Heart left ventricle (tissue), 16 donors: ENCODE results near the gene MRPS21. TPM values are rescaled to one million over a fixed set of nuclear protein-coding genes. Genes with fewer than 3 reads are reported as not detected.

Source experiments
- ATAC-seq, 4 donors: fragments of 200-7000 bp; cut with Tn5 transposase; one replicate each; pipeline ENCODE4 v1.9.1; 2020 to 2022; ENCODE audit warnings: moderate library complexity in 4 of 4, mild to moderate bottlenecking in 3 of 4, moderate number of reproducible peaks in 1 of 4
- DNase-seq, 5 donors: peaks; one replicate each; pipeline ENCODE4 v3.0.0-alpha.2; 2020
- H3K27ac ChIP-seq, 12 donors: fragments of 200-600 bp; sonication (generic) in 4 of 12; one replicate each; pipeline versions ENCODE4 v1.5.0 to v1.8.0; 2016 to 2022; ENCODE audit warnings: mild to moderate bottlenecking in 2 of 12
- H3K27me3 ChIP-seq, 9 donors: fragments of 200-600 bp; sonication (generic) in 2 of 9; one replicate each; pipeline versions ENCODE4 v1.5.1 to v1.8.0; 2016 to 2022; ENCODE audit warnings: mild to moderate bottlenecking in 3 of 9
- H3K36me3 ChIP-seq, 9 donors: fragments of 200-600 bp; sonication (generic) in 2 of 9; one replicate each; pipeline versions ENCODE4 v1.5.0 to v1.8.0; 2018 to 2022; ENCODE audit warnings: mild to moderate bottlenecking in 2 of 9
- H3K4me1 ChIP-seq, 12 donors: fragments of 200-600 bp; sonication (generic) in 4 of 12; one replicate each; pipeline versions ENCODE4 v1.5.0 to v1.8.0; 2016 to 2022; ENCODE audit warnings: mild to moderate bottlenecking in 3 of 12
- H3K4me3 ChIP-seq, 12 donors: fragments of 200-600 bp; sonication (generic) in 4 of 12; one replicate each; pipeline versions ENCODE4 v1.5.0 to v1.8.0; 2017 to 2022; ENCODE audit warnings: mild to moderate bottlenecking in 9 of 12, moderate library complexity in 4 of 12
- H3K9me3 ChIP-seq, 12 donors: fragments of 200-600 bp; sonication (generic) in 4 of 12; one replicate each; pipeline versions ENCODE4 v1.5.0 to v1.8.0; 2016 to 2022; ENCODE audit warnings: mild to moderate bottlenecking in 1 of 12
- POLR2A ChIP-seq, 2 donors: fragments of 450-650 bp; IDR thresholded peaks; one replicate each; pipeline ENCODE4 v1.6.1; 2017; ENCODE audit warnings: antibody characterized with exemption in 2 of 2, mild to moderate bottlenecking in 2 of 2, moderate library complexity in 2 of 2
- WGBS, 4 donors: extraction: QIAGEN DNeasy Blood & Tissue Kit in 2 of 4; methylation state at CpG; one replicate each; pipeline versions ENCODE4 v1.1.5 to v1.1.7; 2013 to 2018; 5-methylcytosine and 5-hydroxymethylcytosine counted together
- intact Hi-C, 10 donors: fragments of 100-400 bp; cut with DNase I; formaldehyde crosslinking; loops; one replicate each; pipeline versions ENCODE4 v1.11.1 to v1.14.2; 2022
- polyA plus RNA-seq, 2 donors: library from polyadenylated mRNA; stranded (reverse); fragments of 200-250 nt; gene quantifications; one replicate each; pipeline ENCODE4 v1.2.3, GENCODE V29; 2013
- total RNA-seq, 9 donors: library from RNA; depleted of rRNA in 2 of 9; stranded (reverse); fragments of >200 nt in 2 of 9; fragmentation: NEBNext Ultra II Directional in 3 of 9; extraction: Animal tissue kit (Norgen Biotek cat#: 25700) in 3 of 9; gene quantifications; one replicate each; pipeline versions ENCODE4 v1.1.0 to v1.2.4, GENCODE V29; 2016 to 2023
- TF ChIP-seq, protein P1 (sequence below), 12 donors: fragments of 200-600 bp; sonication (generic) in 4 of 12; IDR thresholded peaks; one replicate each; pipeline versions ENCODE4 v1.5.0 to v1.8.0; 2018 to 2022; ENCODE audit warnings: antibody characterized with exemption in 12 of 12, mild to moderate bottlenecking in 5 of 12
- donor health status: ischemic (EF 13 %, LVEDD 7.1; RV severe dilation, severe dysfunction).
- donor health status: healthy with polysubstance abuse.
- donor health status: DM: no; HTN: yes; CAD: no.
- donor health status: DM: no; HTN: no; CAD: no.
- donor health status: ischemic (EF 25% LVEDD 6.9; RV normal size, moderate dysfunction).
- donor health status: ischemic (EF 25% LVEDD 5.7; RV mildly dilated, moderate dysfunction).
- donor health status: healthy.
- donor health status: DM: yes; HTN: yes; CAD: no.
- donor health status: ischemic (EF 35%, LVEDD 5.7; RV mildly dilated, moderate dysfunction).
- donor health status: nonischemic (EF 11% LVEDD 7.7; RV severe dilation, severe dysfunction).
- donor health status: DM: yes; HTN: yes; CAD: no.
- donor health status: PGD.
- donor health status: ischemic (EF 29% LVEDD 5.4; RV normal size, mild dysfunction).
- donor health status: nonischemic (EF 23%, LVEDD 6.1; RV moderate dilation, normal function).

MRPS21 gene
- total and polyA plus RNA-seq, 11 donors, result 44.5 to 139 (median 64.2) TPM

DNA sequence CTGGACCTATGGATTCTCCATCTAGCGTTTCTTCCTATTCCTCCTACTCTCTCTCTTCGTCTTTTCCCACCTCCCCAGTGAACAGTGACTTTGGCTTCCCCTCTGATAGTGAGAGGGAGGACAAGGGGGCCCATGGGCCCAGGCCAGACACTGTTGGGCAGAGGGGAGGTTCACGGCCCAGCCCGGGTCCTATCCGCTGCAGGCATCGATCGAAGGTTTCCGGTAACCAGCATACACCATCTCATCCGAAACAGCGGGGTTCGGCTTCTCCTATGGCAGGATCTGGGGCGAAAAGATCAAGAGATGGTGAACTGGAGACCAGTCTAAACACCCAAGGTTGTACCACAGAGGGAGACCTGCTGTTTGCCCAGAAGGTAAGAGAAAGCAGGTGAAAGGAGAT lies 10.4 kb upstream of the MRPS21 start:
- H3K27me3 ChIP-seq, result no peaks in the 10 kb centered on the region
- H3K9me3 ChIP-seq, result no peaks in the 10 kb centered on the region
- peak overlapping the region in 9 of 12 donors; percentile 58 to 98 (median 67) for H3K4me3 ChIP-seq
- intact Hi-C loops, result loop anchor here in 1 of 10 donors (5.0 kb wide), 1 partner anchor 79 kb away; the partner anchor contains the start of gene RPRD2
- peak overlapping the region in 9 of 12 donors; percentile 61 to 98 (median 93) for H3K27ac ChIP-seq
- 78 to 86% (median 82%) methylated on average over 12 of the region's 12 CpGs for WGBS, 4 donors
- DNase-seq (no peak), ATAC-seq (no peak)
- H3K36me3 ChIP-seq, result peaks cover 0 to 50% (median 21%) of the 10 kb centered on the region in 9 donors
- TF ChIP-seq, protein P1, sequence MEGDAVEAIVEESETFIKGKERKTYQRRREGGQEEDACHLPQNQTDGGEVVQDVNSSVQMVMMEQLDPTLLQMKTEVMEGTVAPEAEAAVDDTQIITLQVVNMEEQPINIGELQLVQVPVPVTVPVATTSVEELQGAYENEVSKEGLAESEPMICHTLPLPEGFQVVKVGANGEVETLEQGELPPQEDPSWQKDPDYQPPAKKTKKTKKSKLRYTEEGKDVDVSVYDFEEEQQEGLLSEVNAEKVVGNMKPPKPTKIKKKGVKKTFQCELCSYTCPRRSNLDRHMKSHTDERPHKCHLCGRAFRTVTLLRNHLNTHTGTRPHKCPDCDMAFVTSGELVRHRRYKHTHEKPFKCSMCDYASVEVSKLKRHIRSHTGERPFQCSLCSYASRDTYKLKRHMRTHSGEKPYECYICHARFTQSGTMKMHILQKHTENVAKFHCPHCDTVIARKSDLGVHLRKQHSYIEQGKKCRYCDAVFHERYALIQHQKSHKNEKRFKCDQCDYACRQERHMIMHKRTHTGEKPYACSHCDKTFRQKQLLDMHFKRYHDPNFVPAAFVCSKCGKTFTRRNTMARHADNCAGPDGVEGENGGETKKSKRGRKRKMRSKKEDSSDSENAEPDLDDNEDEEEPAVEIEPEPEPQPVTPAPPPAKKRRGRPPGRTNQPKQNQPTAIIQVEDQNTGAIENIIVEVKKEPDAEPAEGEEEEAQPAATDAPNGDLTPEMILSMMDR (IDR thresholded peaks at IDR 0.05), result no peak
- TF ChIP-seq POLR2A (IDR thresholded peaks at IDR 0.05), result no peak
- peaks cover 0 to 34% (median 21%) of the 10 kb centered on the region in 12 donors for H3K4me1 ChIP-seq

DNA sequence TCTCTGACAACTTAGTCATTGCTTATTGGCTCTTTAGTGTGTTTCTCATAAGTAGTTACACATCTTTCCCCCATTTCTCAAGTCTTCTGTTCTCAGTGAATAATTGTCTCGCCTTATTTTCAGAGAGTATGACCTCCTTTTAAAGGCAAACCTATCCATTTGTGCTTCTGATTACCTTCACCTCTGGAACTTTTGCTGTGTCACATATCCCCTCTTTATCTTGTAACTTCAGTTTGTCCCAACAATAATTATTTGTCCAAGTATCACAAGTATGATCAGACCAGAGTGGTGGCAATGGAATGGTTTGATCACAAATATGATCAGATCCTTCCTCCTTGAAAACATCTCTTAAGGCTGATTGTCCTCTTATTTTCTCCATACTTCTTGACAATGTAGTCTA lies 5.3 kb upstream of the MRPS21 start:
- 90 to 93% (median 92%) methylated on average over 1 of the region's 1 CpG for WGBS, 4 donors
- Histone ChIP-seq H3K4me3 (no peak overlapping the region), H3K9me3 (no peaks in the 10 kb centered on the region), H3K27me3 (no peaks in the 10 kb centered on the region), H3K36me3 (peaks cover 0 to 47% (median 17%) of the 10 kb centered on the region in 9 donors), H3K4me1 (peaks cover 0 to 17% (median 6%) of the 10 kb centered on the region in 12 donors), H3K27ac (no peak overlapping the region)
- TF ChIP-seq, protein P1 (IDR thresholded peaks at IDR 0.05), result no peak
- TF ChIP-seq POLR2A (IDR thresholded peaks at IDR 0.05), result no peak
- no peak for DNase-seq
- ATAC-seq, result no peak
- intact Hi-C loops, result no loop called here

DNA sequence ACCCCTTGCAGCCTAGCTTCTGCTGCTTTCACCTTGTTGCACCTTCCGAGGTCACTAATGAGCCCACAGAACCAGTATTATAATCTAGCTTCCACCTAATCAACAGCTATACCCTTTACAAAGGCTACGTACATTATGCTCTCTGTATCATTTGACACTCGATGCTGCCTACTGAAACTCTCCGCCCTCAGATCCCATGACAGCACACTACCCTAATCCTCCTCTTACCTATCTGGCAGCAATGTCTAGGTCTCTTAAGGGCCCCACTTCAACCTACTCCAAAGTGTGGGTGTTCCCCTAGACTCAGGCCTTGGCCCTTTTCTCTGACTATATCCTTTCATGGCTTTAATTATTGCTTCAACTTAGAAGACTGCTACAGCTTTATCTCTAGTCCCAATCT lies 4.8 kb upstream of the MRPS21 start:
- Histone ChIP-seq H3K27me3 (no peaks in the 10 kb centered on the region), H3K4me1 (peaks cover 0 to 14% (median 6%) of the 10 kb centered on the region in 12 donors), H3K36me3 (peaks cover 0 to 47% (median 17%) of the 10 kb centered on the region in 9 donors), H3K27ac (no peak overlapping the region), H3K9me3 (no peaks in the 10 kb centered on the region), H3K4me3 (no peak overlapping the region)
- intact Hi-C loops, result no loop called here
- 82 to 88% (median 88%) methylated on average over 4 of the region's 4 CpGs for WGBS, 4 donors
- DNase-seq (no peak), ATAC-seq (no peak)
- TF ChIP-seq, protein P1 (IDR thresholded peaks at IDR 0.05), result no peak
- no peak for TF ChIP-seq POLR2A (IDR thresholded peaks at IDR 0.05)

DNA sequence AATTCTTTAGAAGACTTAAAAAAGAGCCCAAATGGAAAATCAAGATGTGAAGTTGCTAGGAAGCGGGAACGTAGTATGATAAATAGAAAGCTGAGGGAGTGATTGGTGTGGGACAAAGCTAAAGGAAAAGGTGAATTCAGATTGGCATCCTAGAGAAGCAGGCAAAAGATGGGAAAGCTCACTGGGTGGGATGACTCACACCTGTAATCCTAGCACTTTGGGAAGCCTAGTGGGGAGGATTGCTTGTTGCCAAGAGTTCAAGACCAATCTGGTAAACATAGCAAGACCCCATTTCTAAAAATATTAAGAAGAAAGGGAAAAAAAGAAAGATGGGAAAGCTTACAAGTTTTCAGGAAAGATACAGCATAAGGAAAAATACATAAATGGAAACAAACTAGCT lies 1.8 kb downstream of the MRPS21 start:
- ATAC-seq (no peak), DNase-seq (no peak)
- Histone ChIP-seq H3K9me3 (no peaks in the 10 kb centered on the region), H3K4me3 (no peak overlapping the region), H3K4me1 (peaks cover 0 to 22% (median 9%) of the 10 kb centered on the region in 12 donors), H3K27me3 (no peaks in the 10 kb centered on the region), H3K27ac (no peak overlapping the region), H3K36me3 (peaks cover 0 to 55% (median 51%) of the 10 kb centered on the region in 9 donors)
- intact Hi-C loops, result no loop called here
- 92 to 94% (median 93%) methylated on average over 2 of the region's 2 CpGs for WGBS, 4 donors
- no peak for TF ChIP-seq POLR2A (IDR thresholded peaks at IDR 0.05)
- TF ChIP-seq, protein P1 (IDR thresholded peaks at IDR 0.05), result no peak
